Mononuclear cell (primary cell): ENCODE measurements around the gene SPAG7. TPM values are rescaled to one million over a fixed set of nuclear protein-coding genes. Genes with fewer than 3 reads are reported as not detected.
A peak's percentile ranks its signal among the peaks of the same experiment; 100 is the strongest.

ENCODE experiments used
- H3K27me3 ChIP-seq: 2 replicates; pipeline ENCODE4 v1.6.0; 2011; ENCODE audit warnings: low read length, control low read depth; ENCODE audit not compliant: insufficient read depth
- H3K4me1 ChIP-seq: 2 replicates; pipeline ENCODE4 v1.5.1; 2011; ENCODE audit warnings: mild to moderate bottlenecking, low read length, control low read depth; ENCODE audit not compliant: insufficient read depth
- H3K4me3 ChIP-seq: 2 replicates; pipeline ENCODE4 v1.5.1; 2011; ENCODE audit warnings: mild to moderate bottlenecking, low read length, moderate library complexity
- H3K9me3 ChIP-seq: 2 replicates; pipeline ENCODE4 v1.5.1; 2011; ENCODE audit warnings: low read depth, mild to moderate bottlenecking, control low read depth, low read length
- total RNA-seq: library from RNA; depleted of rRNA; stranded (reverse); fragments of >200 nt; gene quantifications from one replicate; pipeline ENCODE4 v1.2.3, GENCODE V29; 2012

SPAG7 gene, protein sequence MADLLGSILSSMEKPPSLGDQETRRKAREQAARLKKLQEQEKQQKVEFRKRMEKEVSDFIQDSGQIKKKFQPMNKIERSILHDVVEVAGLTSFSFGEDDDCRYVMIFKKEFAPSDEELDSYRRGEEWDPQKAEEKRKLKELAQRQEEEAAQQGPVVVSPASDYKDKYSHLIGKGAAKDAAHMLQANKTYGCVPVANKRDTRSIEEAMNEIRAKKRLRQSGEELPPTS
- total RNA-seq: 30.4 TPM

DNA sequence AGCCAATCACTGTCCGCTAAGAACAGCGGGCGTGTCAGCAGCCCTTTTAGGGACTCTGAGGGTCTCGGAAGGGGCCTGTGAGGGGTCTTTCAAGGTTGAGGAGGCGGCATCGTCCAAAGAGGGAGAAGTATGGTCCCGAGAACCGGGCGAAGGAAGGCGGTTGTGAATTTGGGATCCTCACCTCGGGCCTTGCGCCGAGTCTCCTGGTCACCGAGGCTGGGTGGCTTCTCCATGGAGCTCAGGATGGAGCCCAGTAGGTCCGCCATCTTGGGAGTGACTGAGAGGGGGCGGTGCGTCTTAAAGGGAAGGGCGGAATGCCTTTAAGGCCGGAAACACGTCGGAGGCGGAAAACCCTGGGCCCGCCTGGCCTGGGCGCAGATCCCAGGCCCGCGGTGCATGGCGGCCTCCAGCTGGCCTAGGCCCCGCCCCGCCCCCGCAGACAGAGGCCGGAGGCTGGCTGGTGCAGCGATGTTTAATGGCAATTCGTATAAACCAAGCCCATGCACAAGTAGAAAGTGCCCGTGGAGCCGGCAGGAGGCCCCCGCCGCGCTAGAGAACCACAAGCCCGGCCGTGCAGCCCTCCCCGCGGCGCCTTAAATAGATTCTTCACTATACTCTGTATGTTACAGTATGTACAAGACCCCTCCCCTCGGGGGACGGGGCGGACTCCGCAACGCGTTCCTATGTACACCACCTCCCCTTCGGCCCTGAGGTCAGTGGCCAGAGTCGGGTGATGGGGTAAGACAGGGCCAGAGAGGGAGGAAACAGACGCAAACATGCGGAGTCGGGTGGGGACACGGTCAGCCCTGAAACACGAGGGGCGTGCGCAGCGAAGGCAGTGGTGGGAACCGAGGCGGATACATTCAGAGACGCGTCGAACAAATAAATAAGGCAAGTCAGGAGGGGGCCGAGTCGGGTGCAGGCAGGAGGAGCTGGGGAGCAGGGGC lies at the start of gene SPAG7:
Gene SPAG7 (minus strand): TSS at position 279 of the 947 bp plus-strand sequence. CDS start 13 bp downstream, at position 266.
- peak within 1 kb of the TSS; percentile 88 for H3K4me3 ChIP-seq
- no peaks in the 10 kb centered on the region for H3K9me3 ChIP-seq
- H3K4me1 ChIP-seq: peaks cover 46% of the 10 kb centered on the region
- H3K27me3 ChIP-seq: no peaks in the 10 kb centered on the region

- H3K9me3 ChIP-seq: no peaks in the 10 kb centered on the region
- peaks cover 14% of the 10 kb centered on the region for H3K4me1 ChIP-seq
- H3K27me3 ChIP-seq: no peaks in the 10 kb centered on the region
- no peak overlapping the region for H3K4me3 ChIP-seq
Observed at GRCh38 chr17:5014357-5014756, 46.7 kb upstream of the SPAG7 start.

DNA sequence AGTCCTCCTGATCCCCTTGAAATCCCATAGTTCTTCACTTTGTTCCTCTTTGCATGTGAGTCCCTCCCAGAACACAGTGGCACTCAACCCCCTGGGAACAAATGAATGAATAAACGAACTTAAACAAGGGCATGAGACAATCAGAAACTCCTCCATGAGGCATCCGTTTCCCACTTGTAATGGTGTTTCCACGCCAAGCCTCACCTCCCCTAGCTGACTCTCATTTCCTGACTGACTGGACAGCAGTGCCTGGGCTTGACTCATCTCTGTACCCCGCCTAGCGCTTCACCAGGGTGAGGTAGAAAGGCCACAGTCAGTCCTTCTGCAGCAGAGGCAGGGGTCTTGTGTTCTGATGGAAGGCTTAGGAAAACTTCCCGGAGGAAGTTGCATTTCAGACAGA lies 44.3 kb upstream of the SPAG7 start:
- Histone ChIP-seq H3K9me3 (no peaks in the 10 kb centered on the region), H3K4me1 (peaks cover 7% of the 10 kb centered on the region), H3K27me3 (no peaks in the 10 kb centered on the region), H3K4me3 (no peak overlapping the region)

DNA sequence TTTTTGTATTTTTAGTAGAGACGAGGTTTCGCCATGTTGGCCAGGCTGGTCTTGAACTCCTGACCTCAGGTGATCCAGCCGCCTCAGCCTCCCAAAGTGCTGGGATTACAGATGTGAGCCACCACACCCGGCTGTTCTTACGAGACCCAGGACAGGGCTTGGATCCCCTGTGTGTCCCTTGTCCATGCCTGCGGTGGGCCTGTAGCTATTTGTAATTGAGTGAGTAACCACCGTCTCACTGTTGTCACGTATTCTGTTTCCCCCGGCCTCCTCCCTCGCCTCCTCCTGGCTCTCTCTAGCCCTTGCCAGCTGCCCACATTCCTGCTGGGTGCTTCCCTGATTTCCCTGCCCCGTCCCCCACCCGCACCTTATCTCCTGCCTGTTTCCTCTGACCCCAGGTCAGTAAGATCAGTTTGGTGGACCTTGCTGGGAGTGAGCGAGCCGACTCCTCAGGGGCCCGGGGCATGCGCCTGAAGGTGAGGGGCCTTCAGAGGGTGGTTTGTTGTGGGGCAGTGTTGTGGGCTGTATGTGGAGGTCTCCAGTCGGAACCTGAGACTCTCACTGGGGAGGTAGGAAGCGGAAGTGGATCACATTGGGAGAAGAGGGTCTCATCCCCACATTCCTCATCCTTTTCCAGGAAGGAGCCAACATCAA lies 35.7 kb upstream of the SPAG7 start:
- no peaks in the 10 kb centered on the region for H3K27me3 ChIP-seq
- H3K9me3 ChIP-seq: no peaks in the 10 kb centered on the region
- H3K4me3 ChIP-seq: no peak overlapping the region
- peaks cover 12% of the 10 kb centered on the region for H3K4me1 ChIP-seq

GRCh38 chr17:5002121-5002788 lies 34.6 kb upstream of the SPAG7 start:
- Histone ChIP-seq H3K4me3 (no peak overlapping the region), H3K27me3 (no peaks in the 10 kb centered on the region), H3K4me1 (peaks cover 15% of the 10 kb centered on the region), H3K9me3 (no peaks in the 10 kb centered on the region)

- no peaks in the 10 kb centered on the region for H3K27me3 ChIP-seq
- no peaks in the 10 kb centered on the region for H3K9me3 ChIP-seq
- H3K4me3 ChIP-seq: no peak overlapping the region
- peaks cover 22% of the 10 kb centered on the region for H3K4me1 ChIP-seq
Observed at GRCh38 chr17:5000237-5000639, 32.6 kb upstream of the SPAG7 start.

GRCh38 chr17:4999430-5000093 lies 31.9 kb upstream of the SPAG7 start:
- Histone ChIP-seq H3K9me3 (no peaks in the 10 kb centered on the region), H3K4me1 (peaks cover 22% of the 10 kb centered on the region), H3K4me3 (no peak overlapping the region), H3K27me3 (no peaks in the 10 kb centered on the region)

DNA sequence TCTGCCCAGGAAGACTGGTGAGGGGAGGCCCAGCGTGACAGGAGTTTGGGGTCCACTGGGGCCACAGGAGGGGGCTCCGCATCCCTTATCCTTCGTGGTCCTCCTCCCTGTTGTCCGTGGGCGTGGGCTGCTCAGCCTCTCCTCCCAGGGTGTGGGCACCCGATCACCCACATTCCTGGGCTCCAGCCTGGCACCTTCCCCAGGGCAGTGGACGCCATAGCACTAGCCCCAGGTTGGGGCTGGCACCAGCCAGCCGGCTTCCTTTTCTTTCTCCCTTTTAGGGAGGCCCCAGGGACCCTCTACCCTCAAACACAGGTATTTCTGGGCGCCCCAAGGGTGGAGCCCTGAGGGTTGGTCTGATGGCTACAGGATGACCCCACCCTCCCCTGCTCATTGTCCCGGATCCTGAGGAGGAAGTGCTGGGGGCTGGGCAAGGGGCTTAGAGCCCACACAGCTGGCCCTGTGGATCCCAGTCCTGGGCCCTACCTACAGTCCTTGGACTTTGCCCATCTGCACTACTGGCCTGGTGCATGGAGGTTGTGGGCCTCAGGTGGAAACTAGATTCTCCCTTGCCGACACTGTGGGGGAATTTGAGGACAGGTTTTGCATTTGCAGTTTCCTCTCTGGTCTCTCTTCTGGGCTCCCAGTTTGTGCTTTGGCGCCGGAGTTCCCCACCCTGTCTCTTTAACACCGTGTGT lies 31.3 kb upstream of the SPAG7 start:
- Histone ChIP-seq H3K9me3 (no peaks in the 10 kb centered on the region), H3K4me3 (peak overlapping the region; percentile 54), H3K27me3 (no peaks in the 10 kb centered on the region), H3K4me1 (peaks cover 22% of the 10 kb centered on the region)

GRCh38 chr17:4998027-4998731 lies 30.6 kb upstream of the SPAG7 start:
- no peaks in the 10 kb centered on the region for H3K9me3 ChIP-seq
- H3K4me3 ChIP-seq: peak overlapping the region; percentile 54
- no peaks in the 10 kb centered on the region for H3K27me3 ChIP-seq
- H3K4me1 ChIP-seq: peaks cover 22% of the 10 kb centered on the region

GRCh38 chr17:4997302-4998026 lies 29.8 kb upstream of the SPAG7 start, which contains the start of the genes INCA1 and KIF1C:
Gene INCA1, minus strand, starts transcription at chr17:4997522. Its CDS starts 3,085 bp downstream, at chr17:4994437.
Gene KIF1C, plus strand, starts transcription at chr17:4997950. Its CDS starts 2,297 bp downstream, at chr17:5000247.
- peaks cover 22% of the 10 kb centered on the region for H3K4me1 ChIP-seq
- no peaks in the 10 kb centered on the region for H3K9me3 ChIP-seq
- no peaks in the 10 kb centered on the region for H3K27me3 ChIP-seq
- H3K4me3 ChIP-seq: peak within 1 kb of the TSS; percentile 54

GRCh38 chr17:4994081-4994595 lies 26.5 kb upstream of the SPAG7 start:
- Histone ChIP-seq H3K9me3 (no peaks in the 10 kb centered on the region), H3K4me3 (no peak overlapping the region), H3K27me3 (no peaks in the 10 kb centered on the region), H3K4me1 (peaks cover 19% of the 10 kb centered on the region)

DNA sequence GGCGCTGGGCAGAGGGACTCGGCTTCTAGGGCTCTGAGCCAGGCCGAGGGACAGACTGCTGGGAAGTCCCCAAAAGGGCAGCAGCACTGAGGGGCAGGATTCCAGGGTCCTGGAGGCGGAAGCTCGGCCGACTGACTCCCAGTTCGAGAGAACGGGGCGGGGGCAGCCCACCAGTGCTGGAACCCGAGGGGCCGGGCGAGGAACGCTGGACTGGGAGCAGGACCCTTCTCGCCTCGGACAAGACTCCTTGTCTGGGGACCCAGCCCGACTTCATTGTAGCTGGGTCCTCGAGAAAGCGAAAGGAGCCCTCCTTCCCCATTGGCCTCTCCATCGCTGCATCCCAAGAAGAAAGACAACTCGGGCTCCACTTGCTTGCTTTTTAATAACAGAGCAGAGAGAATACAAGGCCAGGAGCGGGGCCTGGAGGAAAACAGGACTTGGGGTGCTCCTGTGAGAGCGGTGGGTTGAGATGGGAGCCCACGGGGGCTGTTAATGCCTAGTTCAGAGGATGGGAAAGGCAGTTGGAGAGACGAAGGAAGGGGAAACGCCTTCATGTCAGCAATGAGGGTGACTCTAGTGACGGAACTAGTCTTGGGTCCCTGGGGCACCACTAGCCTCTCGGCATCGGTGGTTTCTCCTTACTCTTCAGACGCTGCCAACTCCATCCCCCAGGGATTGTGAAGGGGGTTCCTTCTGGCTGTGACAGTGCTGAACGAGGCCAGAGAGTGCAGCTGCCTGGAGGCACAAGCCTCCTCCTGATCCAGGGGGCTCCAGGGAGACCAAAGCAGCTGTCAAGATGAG lies 20.4 kb upstream of the SPAG7 start:
- peak overlapping the region; percentile 88 for H3K4me3 ChIP-seq
- no peaks in the 10 kb centered on the region for H3K9me3 ChIP-seq
- H3K27me3 ChIP-seq: no peaks in the 10 kb centered on the region
- peaks cover 31% of the 10 kb centered on the region for H3K4me1 ChIP-seq
